HepG2 (cell line): Measurements from ENCODE around the gene TMEM38B. TPM values are rescaled to one million over a fixed set of nuclear protein-coding genes. Genes with fewer than 3 reads are reported as not detected.

Experiments
- HDAC1 ChIP-seq: sonication (generic); formaldehyde crosslinking; IDR thresholded peaks from 2 replicates; pipeline ENCODE4 v1.5.1; 2020; ENCODE audit warnings: mild to moderate bottlenecking, missing genetic modification reagents
- HNRNPLL ChIP-seq: fragments of 200-400 bp; formaldehyde crosslinking; IDR thresholded peaks from 2 replicates; pipeline ENCODE4 v1.6.1; 2017; ENCODE audit warnings: mild to moderate bottlenecking, low read depth, low read length; ENCODE audit not compliant: poor library complexity, severe bottlenecking
- POGZ ChIP-seq: sonication (generic); formaldehyde crosslinking; IDR thresholded peaks from 2 replicates; pipeline ENCODE4 v1.4.0; 2020; ENCODE audit warnings: mild to moderate bottlenecking, missing genetic modification reagents
- RARG ChIP-seq: sonication (generic); formaldehyde crosslinking; IDR thresholded peaks from 2 replicates; pipeline ENCODE4 v1.4.0; 2020; ENCODE audit warnings: low read depth, mild to moderate bottlenecking, missing genetic modification reagents
- TBP ChIP-seq: sonication (generic); formaldehyde crosslinking; IDR thresholded peaks from 2 replicates; pipeline ENCODE4 v1.5.0; 2020; ENCODE audit warnings: missing genetic modification reagents
- TOE1 ChIP-seq: sonication (generic); formaldehyde crosslinking; IDR thresholded peaks from 2 replicates; pipeline ENCODE4 v1.4.0; 2020; ENCODE audit warnings: mild to moderate bottlenecking, missing genetic modification reagents
- ZBTB49 ChIP-seq: sonication (generic); formaldehyde crosslinking; IDR thresholded peaks from 2 replicates; pipeline ENCODE4 v1.4.0; 2020; ENCODE audit warnings: missing genetic modification reagents, borderline replicate concordance
- ZEB1 ChIP-seq: IDR thresholded peaks from 2 replicates; pipeline ENCODE4 v1.6.1; 2012; ENCODE audit warnings: mild to moderate bottlenecking, low read depth, inconsistent platforms; ENCODE audit not compliant: insufficient replicate concordance
- ZFP1 ChIP-seq: IDR thresholded peaks from 2 replicates; pipeline ENCODE4 v1.6.1; 2016
- ZNF281 ChIP-seq: sonication (generic); formaldehyde crosslinking; IDR thresholded peaks from 2 replicates; pipeline ENCODE4 v1.4.0; 2020; ENCODE audit warnings: missing genetic modification reagents, borderline replicate concordance
- ZNF343 ChIP-seq: sonication (generic); formaldehyde crosslinking; IDR thresholded peaks from 2 replicates; pipeline ENCODE4 v1.4.0; 2020; ENCODE audit warnings: mild to moderate bottlenecking, missing genetic modification reagents
- ZNF562 ChIP-seq: sonication (generic); formaldehyde crosslinking; IDR thresholded peaks from 2 replicates; pipeline ENCODE4 v1.8.0; 2022; ENCODE audit warnings: missing genetic modification reagents, borderline replicate concordance
- ZNF572 ChIP-seq: sonication (generic); formaldehyde crosslinking; IDR thresholded peaks from 2 replicates; pipeline ENCODE4 v1.5.1; 2020; ENCODE audit warnings: mild to moderate bottlenecking, missing genetic modification reagents
- ZNF580 ChIP-seq: IDR thresholded peaks from 2 replicates; pipeline ENCODE4 v1.6.1; 2016; ENCODE audit warnings: low read depth, borderline replicate concordance
- ZSCAN12 ChIP-seq: sonication (generic); formaldehyde crosslinking; IDR thresholded peaks from 2 replicates; pipeline ENCODE4 v1.9.0; 2021; ENCODE audit warnings: mild to moderate bottlenecking, missing genetic modification reagents
- polyA plus RNA-seq, 8 experiments: library from polyadenylated mRNA; depleted of rRNA in 3 of 8; stranded (reverse) in 7 of 8; unstranded in 1 of 8; fragments of >200 nt; fragmentation: Illumina TruSeq in 4 of 8; extraction: Trizol in 4 of 8; gene quantifications; 2 replicates each; pipeline versions ENCODE4 v1.2.1 to v1.2.3, GENCODE V29; 2011 to 2016; ENCODE audit warnings: low read depth in 4 of 8, missing spikeins in 1 of 8, mixed read lengths in 1 of 8; ENCODE audit not compliant: insufficient read depth in 1 of 8
- total RNA-seq, 5 experiments: library from RNA; depleted of rRNA; stranded (reverse); fragments of >200 nt; fragmentation: Illumina TruSeq; extraction: Trizol; gene quantifications; 2 replicates each; pipeline ENCODE4 v1.2.3, GENCODE V29; 2016; ENCODE audit warnings: low read depth in 1 of 5
- TF ChIP-seq, protein P1 (sequence below): sonication (generic); formaldehyde crosslinking; conservative IDR thresholded peaks from 2 replicates; pipeline ENCODE4 v1.4.0; 2020; ENCODE audit warnings: missing genetic modification reagents

The TMEM38B gene
- total and polyA plus RNA-seq, 2 of the 13 experiments (the other 11 are each of a cell fraction or from before 2014, with no cell fraction given) = 13.4 to 32.4 TPM

- TF ChIP-seq, protein P1, sequence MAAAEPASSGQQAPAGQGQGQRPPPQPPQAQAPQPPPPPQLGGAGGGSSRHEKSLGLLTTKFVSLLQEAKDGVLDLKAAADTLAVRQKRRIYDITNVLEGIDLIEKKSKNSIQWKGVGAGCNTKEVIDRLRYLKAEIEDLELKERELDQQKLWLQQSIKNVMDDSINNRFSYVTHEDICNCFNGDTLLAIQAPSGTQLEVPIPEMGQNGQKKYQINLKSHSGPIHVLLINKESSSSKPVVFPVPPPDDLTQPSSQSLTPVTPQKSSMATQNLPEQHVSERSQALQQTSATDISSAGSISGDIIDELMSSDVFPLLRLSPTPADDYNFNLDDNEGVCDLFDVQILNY (CRISPR knock-in tag) = no peak
- peak; percentile 85 for TF ChIP-seq HNRNPLL
- no peak for TF ChIP-seq ZSCAN12 (CRISPR knock-in tag)
- no peak for TF ChIP-seq ZNF562 (CRISPR knock-in tag)
- TF ChIP-seq TBP (CRISPR knock-in tag) = no peak
- TF ChIP-seq ZBTB49 (CRISPR knock-in tag) = no peak
- TF ChIP-seq ZNF580 (CRISPR knock-in tag) = no peak
- TF ChIP-seq ZNF572 (CRISPR knock-in tag) = no peak
- no peak; the same call in 1 of the 2 replicates for TF ChIP-seq ZNF343 (CRISPR knock-in tag)
- TF ChIP-seq HDAC1 (CRISPR knock-in tag) = peak; percentile 59
- peak; percentile 18; the same call in 1 of the 2 replicates for TF ChIP-seq POGZ (CRISPR knock-in tag)
- TF ChIP-seq TOE1 = no peak
- TF ChIP-seq ZNF281 (CRISPR knock-in tag) = no peak
- no peak for TF ChIP-seq RARG (CRISPR knock-in tag)
- TF ChIP-seq ZEB1 = no peak
- TF ChIP-seq ZFP1 (CRISPR knock-in tag) = no peak
These were observed 674 bp downstream of the TMEM38B start (continued) for GRCh38 chr9:105694848-105695581.
